HepG2 (cell line): ENCODE results near the gene OSER1. TPM values are rescaled to one million over a fixed set of nuclear protein-coding genes. Genes with fewer than 3 reads are reported as not detected.

Experiments
- CHCHD3 ChIP-seq: sonication (generic); formaldehyde crosslinking; IDR thresholded peaks from 2 replicates; pipeline ENCODE4 v1.8.0; 2022; ENCODE audit warnings: mild to moderate bottlenecking, missing genetic modification reagents, moderate library complexity
- ELF1 ChIP-seq: sonication (generic); formaldehyde crosslinking; IDR thresholded peaks from 2 replicates; pipeline ENCODE4 v1.4.0; 2020; ENCODE audit warnings: missing genetic modification reagents
- GATAD2A ChIP-seq: IDR thresholded peaks from 2 replicates; pipeline ENCODE4 v1.6.1; 2016
- HMG20B ChIP-seq: conservative IDR thresholded peaks from 2 replicates; pipeline ENCODE4 v1.6.1; 2016; ENCODE audit warnings: missing genetic modification reagents, missing compliant biosample characterization
- PRPF4 ChIP-seq: fragments of 200-400 bp; formaldehyde crosslinking; IDR thresholded peaks from 2 replicates; pipeline ENCODE4 v1.6.1; 2016; ENCODE audit warnings: low read length, low read depth; ENCODE audit not compliant: poor library complexity, severe bottlenecking
- ZNF121 ChIP-seq: sonication (generic); formaldehyde crosslinking; IDR thresholded peaks from 2 replicates; pipeline ENCODE4 v1.5.0; 2020; ENCODE audit warnings: mild to moderate bottlenecking, missing genetic modification reagents
- ZNF225 ChIP-seq: sonication (generic); formaldehyde crosslinking; IDR thresholded peaks from 2 replicates; pipeline ENCODE4 v1.4.0; 2020; ENCODE audit warnings: mild to moderate bottlenecking, missing genetic modification reagents
- ZNF383 ChIP-seq: sonication (generic); formaldehyde crosslinking; IDR thresholded peaks from 2 replicates; pipeline ENCODE4 v1.4.0; 2020; ENCODE audit warnings: missing genetic modification reagents, mild to moderate bottlenecking, borderline replicate concordance
- ZNF510 ChIP-seq: sonication (generic); formaldehyde crosslinking; IDR thresholded peaks from 2 replicates; pipeline ENCODE4 v1.4.0; 2020; ENCODE audit warnings: low read depth, mild to moderate bottlenecking, missing genetic modification reagents
- ZNF546 ChIP-seq: sonication (generic); formaldehyde crosslinking; conservative IDR thresholded peaks from 2 replicates; pipeline ENCODE4 v1.8.1; 2023; ENCODE audit warnings: mild to moderate bottlenecking, missing genetic modification reagents
- ZNF563 ChIP-seq: sonication (generic); formaldehyde crosslinking; IDR thresholded peaks from 2 replicates; pipeline ENCODE4 v1.8.0; 2022; ENCODE audit warnings: mild to moderate bottlenecking, moderate library complexity, missing genetic modification reagents
- polyA plus RNA-seq, 8 experiments: library from polyadenylated mRNA; depleted of rRNA in 3 of 8; stranded (reverse) in 7 of 8; unstranded in 1 of 8; fragments of >200 nt; fragmentation: Illumina TruSeq in 4 of 8; extraction: Trizol in 4 of 8; gene quantifications; 2 replicates each; pipeline versions ENCODE4 v1.2.1 to v1.2.3, GENCODE V29; 2011 to 2016; ENCODE audit warnings: low read depth in 4 of 8, missing spikeins in 1 of 8, mixed read lengths in 1 of 8; ENCODE audit not compliant: insufficient read depth in 1 of 8
- total RNA-seq, 5 experiments: library from RNA; depleted of rRNA; stranded (reverse); fragments of >200 nt; fragmentation: Illumina TruSeq; extraction: Trizol; gene quantifications; 2 replicates each; pipeline ENCODE4 v1.2.3, GENCODE V29; 2016; ENCODE audit warnings: low read depth in 1 of 5
- TF ChIP-seq, protein P1 (sequence below): sonication (generic); formaldehyde crosslinking; IDR thresholded peaks from 2 replicates; pipeline ENCODE4 v1.4.0; 2020; ENCODE audit warnings: missing genetic modification reagents, borderline replicate concordance
- TF ChIP-seq, protein P2 (sequence below): fragments of 450-650 bp; IDR thresholded peaks from 2 replicates; pipeline ENCODE4 v1.6.1; 2017; ENCODE audit warnings: mild to moderate bottlenecking
- TF ChIP-seq, protein P3 (sequence below): sonication (generic); formaldehyde crosslinking; IDR thresholded peaks from 2 replicates; pipeline ENCODE4 v1.4.0; 2020; ENCODE audit warnings: low read depth, missing genetic modification reagents
- TF ChIP-seq, protein P4 (sequence below): IDR thresholded peaks from 2 replicates; pipeline ENCODE4 v1.6.1; 2016; ENCODE audit warnings: missing genetic modification reagents, missing compliant biosample characterization
- TF ChIP-seq, protein P5 (sequence below): sonication (generic); formaldehyde crosslinking; IDR thresholded peaks from 2 replicates; pipeline ENCODE4 v1.8.1; 2022; ENCODE audit warnings: mild to moderate bottlenecking, missing genetic modification reagents

OSER1 gene
- total and polyA plus RNA-seq, 2 of the 13 experiments (the other 11 are each of a cell fraction or from before 2014, with no cell fraction given): 71.2 to 71.5 TPM

DNA sequence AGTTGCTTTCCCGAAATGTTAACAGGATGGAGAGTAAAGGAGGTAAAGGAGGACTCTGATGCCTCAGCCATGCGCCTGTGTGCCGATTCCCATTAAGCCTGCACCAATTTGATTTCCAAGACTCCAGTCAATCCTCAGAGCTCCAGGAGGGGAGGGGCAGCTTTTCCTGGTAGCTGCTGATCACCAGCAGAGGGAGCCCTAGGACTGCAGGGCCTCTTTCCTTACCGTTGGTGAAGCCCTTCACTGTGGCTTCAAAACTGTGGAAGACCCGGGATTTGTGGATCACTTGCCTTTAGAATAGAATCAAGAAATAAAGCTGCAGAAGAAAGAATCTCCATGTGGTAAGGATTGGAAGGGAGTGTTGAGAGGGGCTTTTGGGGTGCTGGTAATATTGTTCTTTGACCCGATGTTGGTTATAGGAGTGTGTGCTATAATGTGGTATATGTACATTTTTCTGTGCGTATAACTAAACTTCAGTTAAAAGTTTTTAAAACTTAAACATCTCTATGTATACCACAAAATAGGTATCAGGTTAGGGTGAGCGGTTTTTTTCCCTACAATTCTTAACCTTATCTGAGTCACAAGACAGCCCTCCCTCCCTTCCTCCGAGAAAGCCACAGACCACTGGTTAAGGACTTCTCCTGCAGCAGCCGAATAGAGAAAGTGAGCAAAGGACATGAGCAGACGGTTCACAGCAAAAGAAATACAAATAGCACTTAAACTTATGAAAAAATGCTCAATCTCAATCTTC lies 6.9 kb upstream of the OSER1 start (continued):
- TF ChIP-seq, protein P1, sequence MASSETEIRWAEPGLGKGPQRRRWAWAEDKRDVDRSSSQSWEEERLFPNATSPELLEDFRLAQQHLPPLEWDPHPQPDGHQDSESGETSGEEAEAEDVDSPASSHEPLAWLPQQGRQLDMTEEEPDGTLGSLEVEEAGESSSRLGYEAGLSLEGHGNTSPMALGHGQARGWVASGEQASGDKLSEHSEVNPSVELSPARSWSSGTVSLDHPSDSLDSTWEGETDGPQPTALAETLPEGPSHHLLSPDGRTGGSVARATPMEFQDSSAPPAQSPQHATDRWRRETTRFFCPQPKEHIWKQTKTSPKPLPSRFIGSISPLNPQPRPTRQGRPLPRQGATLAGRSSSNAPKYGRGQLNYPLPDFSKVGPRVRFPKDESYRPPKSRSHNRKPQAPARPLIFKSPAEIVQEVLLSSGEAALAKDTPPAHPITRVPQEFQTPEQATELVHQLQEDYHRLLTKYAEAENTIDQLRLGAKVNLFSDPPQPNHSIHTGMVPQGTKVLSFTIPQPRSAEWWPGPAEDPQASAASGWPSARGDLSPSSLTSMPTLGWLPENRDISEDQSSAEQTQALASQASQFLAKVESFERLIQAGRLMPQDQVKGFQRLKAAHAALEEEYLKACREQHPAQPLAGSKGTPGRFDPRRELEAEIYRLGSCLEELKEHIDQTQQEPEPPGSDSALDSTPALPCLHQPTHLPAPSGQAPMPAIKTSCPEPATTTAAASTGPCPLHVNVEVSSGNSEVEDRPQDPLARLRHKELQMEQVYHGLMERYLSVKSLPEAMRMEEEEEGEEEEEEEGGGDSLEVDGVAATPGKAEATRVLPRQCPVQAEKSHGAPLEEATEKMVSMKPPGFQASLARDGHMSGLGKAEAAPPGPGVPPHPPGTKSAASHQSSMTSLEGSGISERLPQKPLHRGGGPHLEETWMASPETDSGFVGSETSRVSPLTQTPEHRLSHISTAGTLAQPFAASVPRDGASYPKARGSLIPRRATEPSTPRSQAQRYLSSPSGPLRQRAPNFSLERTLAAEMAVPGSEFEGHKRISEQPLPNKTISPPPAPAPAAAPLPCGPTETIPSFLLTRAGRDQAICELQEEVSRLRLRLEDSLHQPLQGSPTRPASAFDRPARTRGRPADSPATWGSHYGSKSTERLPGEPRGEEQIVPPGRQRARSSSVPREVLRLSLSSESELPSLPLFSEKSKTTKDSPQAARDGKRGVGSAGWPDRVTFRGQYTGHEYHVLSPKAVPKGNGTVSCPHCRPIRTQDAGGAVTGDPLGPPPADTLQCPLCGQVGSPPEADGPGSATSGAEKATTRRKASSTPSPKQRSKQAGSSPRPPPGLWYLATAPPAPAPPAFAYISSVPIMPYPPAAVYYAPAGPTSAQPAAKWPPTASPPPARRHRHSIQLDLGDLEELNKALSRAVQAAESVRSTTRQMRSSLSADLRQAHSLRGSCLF (CRISPR knock-in tag): no peak
- TF ChIP-seq ZNF546 (CRISPR knock-in tag) (no peak), HMG20B (CRISPR knock-in tag) (no peak), ZNF121 (CRISPR knock-in tag) (no peak), ZNF225 (CRISPR knock-in tag) (no peak), PRPF4 (no peak), ELF1 (CRISPR knock-in tag) (peak; percentile 67), ZNF510 (CRISPR knock-in tag) (no peak), CHCHD3 (CRISPR knock-in tag) (no peak), ZNF383 (CRISPR knock-in tag) (no peak), GATAD2A (peak; percentile 48; the same call in 1 of the 2 replicates), ZNF563 (no peak)
- TF ChIP-seq, protein P2, sequence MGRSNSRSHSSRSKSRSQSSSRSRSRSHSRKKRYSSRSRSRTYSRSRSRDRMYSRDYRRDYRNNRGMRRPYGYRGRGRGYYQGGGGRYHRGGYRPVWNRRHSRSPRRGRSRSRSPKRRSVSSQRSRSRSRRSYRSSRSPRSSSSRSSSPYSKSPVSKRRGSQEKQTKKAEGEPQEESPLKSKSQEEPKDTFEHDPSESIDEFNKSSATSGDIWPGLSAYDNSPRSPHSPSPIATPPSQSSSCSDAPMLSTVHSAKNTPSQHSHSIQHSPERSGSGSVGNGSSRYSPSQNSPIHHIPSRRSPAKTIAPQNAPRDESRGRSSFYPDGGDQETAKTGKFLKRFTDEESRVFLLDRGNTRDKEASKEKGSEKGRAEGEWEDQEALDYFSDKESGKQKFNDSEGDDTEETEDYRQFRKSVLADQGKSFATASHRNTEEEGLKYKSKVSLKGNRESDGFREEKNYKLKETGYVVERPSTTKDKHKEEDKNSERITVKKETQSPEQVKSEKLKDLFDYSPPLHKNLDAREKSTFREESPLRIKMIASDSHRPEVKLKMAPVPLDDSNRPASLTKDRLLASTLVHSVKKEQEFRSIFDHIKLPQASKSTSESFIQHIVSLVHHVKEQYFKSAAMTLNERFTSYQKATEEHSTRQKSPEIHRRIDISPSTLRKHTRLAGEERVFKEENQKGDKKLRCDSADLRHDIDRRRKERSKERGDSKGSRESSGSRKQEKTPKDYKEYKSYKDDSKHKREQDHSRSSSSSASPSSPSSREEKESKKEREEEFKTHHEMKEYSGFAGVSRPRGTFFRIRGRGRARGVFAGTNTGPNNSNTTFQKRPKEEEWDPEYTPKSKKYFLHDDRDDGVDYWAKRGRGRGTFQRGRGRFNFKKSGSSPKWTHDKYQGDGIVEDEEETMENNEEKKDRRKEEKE: no peak
- TF ChIP-seq, protein P3, sequence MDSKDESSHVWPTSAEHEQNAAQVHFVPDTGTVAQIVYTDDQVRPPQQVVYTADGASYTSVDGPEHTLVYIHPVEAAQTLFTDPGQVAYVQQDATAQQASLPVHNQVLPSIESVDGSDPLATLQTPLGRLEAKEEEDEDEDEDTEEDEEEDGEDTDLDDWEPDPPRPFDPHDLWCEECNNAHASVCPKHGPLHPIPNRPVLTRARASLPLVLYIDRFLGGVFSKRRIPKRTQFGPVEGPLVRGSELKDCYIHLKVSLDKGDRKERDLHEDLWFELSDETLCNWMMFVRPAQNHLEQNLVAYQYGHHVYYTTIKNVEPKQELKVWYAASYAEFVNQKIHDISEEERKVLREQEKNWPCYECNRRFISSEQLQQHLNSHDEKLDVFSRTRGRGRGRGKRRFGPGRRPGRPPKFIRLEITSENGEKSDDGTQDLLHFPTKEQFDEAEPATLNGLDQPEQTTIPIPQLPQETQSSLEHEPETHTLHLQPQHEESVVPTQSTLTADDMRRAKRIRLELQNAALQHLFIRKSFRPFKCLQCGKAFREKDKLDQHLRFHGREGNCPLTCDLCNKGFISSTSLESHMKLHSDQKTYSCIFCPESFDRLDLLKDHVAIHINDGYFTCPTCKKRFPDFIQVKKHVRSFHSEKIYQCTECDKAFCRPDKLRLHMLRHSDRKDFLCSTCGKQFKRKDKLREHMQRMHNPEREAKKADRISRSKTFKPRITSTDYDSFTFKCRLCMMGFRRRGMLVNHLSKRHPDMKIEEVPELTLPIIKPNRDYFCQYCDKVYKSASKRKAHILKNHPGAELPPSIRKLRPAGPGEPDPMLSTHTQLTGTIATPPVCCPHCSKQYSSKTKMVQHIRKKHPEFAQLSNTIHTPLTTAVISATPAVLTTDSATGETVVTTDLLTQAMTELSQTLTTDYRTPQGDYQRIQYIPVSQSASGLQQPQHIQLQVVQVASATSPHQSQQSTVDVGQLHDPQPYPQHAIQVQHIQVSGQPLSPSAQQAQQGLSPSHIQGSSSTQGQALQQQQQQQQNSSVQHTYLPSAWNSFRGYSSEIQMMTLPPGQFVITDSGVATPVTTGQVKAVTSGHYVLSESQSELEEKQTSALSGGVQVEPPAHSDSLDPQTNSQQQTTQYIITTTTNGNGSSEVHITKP (CRISPR knock-in tag): no peak
- TF ChIP-seq, protein P4, sequence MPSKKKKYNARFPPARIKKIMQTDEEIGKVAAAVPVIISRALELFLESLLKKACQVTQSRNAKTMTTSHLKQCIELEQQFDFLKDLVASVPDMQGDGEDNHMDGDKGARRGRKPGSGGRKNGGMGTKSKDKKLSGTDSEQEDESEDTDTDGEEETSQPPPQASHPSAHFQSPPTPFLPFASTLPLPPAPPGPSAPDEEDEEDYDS (CRISPR knock-in tag): no peak
- TF ChIP-seq, protein P5, sequence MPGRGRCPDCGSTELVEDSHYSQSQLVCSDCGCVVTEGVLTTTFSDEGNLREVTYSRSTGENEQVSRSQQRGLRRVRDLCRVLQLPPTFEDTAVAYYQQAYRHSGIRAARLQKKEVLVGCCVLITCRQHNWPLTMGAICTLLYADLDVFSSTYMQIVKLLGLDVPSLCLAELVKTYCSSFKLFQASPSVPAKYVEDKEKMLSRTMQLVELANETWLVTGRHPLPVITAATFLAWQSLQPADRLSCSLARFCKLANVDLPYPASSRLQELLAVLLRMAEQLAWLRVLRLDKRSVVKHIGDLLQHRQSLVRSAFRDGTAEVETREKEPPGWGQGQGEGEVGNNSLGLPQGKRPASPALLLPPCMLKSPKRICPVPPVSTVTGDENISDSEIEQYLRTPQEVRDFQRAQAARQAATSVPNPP (CRISPR knock-in tag): no peak
